K562 (cell line): ENCODE measurements around the gene ALS2CL. TPM values are rescaled to one million over a fixed set of nuclear protein-coding genes. Genes with fewer than 3 reads are reported as not detected.

Experiments used
- ARNT ChIP-seq, 2 experiments: fragments of 450-650 bp; IDR thresholded peaks; 2 replicates each; pipeline ENCODE4 v1.6.1; 2016; ENCODE audit warnings: mild to moderate bottlenecking in 1 of 2
- E2F3 ChIP-seq: fragments of 250-450 bp; sonication (Bioruptor Pico); IDR thresholded peaks from 2 replicates; pipeline ENCODE4 v1.4.0; 2020; ENCODE audit warnings: mild to moderate bottlenecking
- HNRNPUL1 ChIP-seq: fragments of 200-400 bp; formaldehyde crosslinking; IDR thresholded peaks from 2 replicates; pipeline ENCODE4 v1.6.1; 2017; ENCODE audit warnings: low read length
- L3MBTL2 ChIP-seq: fragments of 450-650 bp; IDR thresholded peaks from 2 replicates; pipeline ENCODE4 v1.6.1; 2016; ENCODE audit warnings: mild to moderate bottlenecking, moderate library complexity
- LCOR ChIP-seq: sonication (generic); formaldehyde crosslinking; IDR thresholded peaks from 2 replicates; pipeline ENCODE4 v1.8.0; 2022; ENCODE audit warnings: mild to moderate bottlenecking, missing genetic modification reagents
- MEIS2 ChIP-seq: fragments of 450-650 bp; IDR thresholded peaks from 2 replicates; pipeline ENCODE4 v1.6.1; 2014; ENCODE audit warnings: mild to moderate bottlenecking; ENCODE audit not compliant: partially characterized antibody
- MGA ChIP-seq: fragments of 450-650 bp; IDR thresholded peaks from 2 replicates; pipeline ENCODE4 v1.6.1; 2016; ENCODE audit warnings: mild to moderate bottlenecking, moderate library complexity
- NFE2 ChIP-seq: IDR thresholded peaks from 2 replicates; pipeline ENCODE4 v1.6.1; 2014; ENCODE audit warnings: antibody characterized with exemption, low read depth
- NFIC ChIP-seq: fragments of 450-650 bp; IDR thresholded peaks from 2 replicates; pipeline ENCODE4 v1.6.1; 2017; ENCODE audit warnings: mild to moderate bottlenecking, inconsistent platforms
- NKRF ChIP-seq: fragments of 450-650 bp; IDR thresholded peaks from 2 replicates; pipeline ENCODE4 v1.6.1; 2016; ENCODE audit warnings: borderline replicate concordance
- POLR2H ChIP-seq: IDR thresholded peaks from 2 replicates; pipeline ENCODE4 v1.6.1; 2016; ENCODE audit warnings: missing genetic modification characterization, low read depth, mild to moderate bottlenecking, control low read depth, missing compliant biosample characterization, moderate library complexity
- RBM34 ChIP-seq: fragments of 200-400 bp; formaldehyde crosslinking; IDR thresholded peaks from 2 replicates; pipeline ENCODE4 v1.6.1; 2018; ENCODE audit warnings: low read length, borderline replicate concordance; ENCODE audit not compliant: insufficient read depth
- SMAD4 ChIP-seq: fragments of 250-450 bp; sonication (Bioruptor Pico); conservative IDR thresholded peaks from 2 replicates; pipeline ENCODE4 v1.8.0; 2021; ENCODE audit warnings: inconsistent platforms, mild to moderate bottlenecking, moderate library complexity
- TFAM ChIP-seq: fragments of 250-450 bp; sonication (Bioruptor Pico); conservative IDR thresholded peaks from 2 replicates; pipeline ENCODE4 v1.5.0; 2021; ENCODE audit warnings: mild to moderate bottlenecking, moderate library complexity
- ZC3H8 ChIP-seq: fragments of 450-650 bp; IDR thresholded peaks from 2 replicates; pipeline ENCODE4 v1.6.1; 2017
- ZNF780A ChIP-seq: fragments of 250-450 bp; sonication (Bioruptor Pico); IDR thresholded peaks from 2 replicates; pipeline ENCODE4 v1.5.0; 2021; ENCODE audit warnings: mild to moderate bottlenecking
- polyA plus RNA-seq, 8 experiments: library from polyadenylated mRNA; depleted of rRNA in 4 of 8; stranded (reverse) in 5 of 8; unstranded in 3 of 8; fragments of >200 nt; fragmentation: Nextera tagmentation in 2 of 8; fragmentation: Illumina TruSeq in 1 of 8; extraction: Ambion mirVana in 2 of 8; extraction: Trizol in 1 of 8; gene quantifications; 2 replicates each; pipeline versions ENCODE4 v1.2.1 to v1.2.3, GENCODE V29; 2011 to 2014; ENCODE audit warnings: inconsistent platforms in 1 of 8, missing spikeins in 1 of 8
- total RNA-seq, 7 experiments: library from RNA; depleted of rRNA in 6 of 7; stranded (reverse); fragments of >200 nt in 6 of 7; fragmentation: Illumina TruSeq in 2 of 7; extraction: Trizol in 2 of 7; gene quantifications; 2 replicates each; pipeline versions ENCODE4 v1.2.1 to v1.2.3, GENCODE V29; 2011 to 2021; ENCODE audit warnings: low replicate concordance in 1 of 7

ALS2CL gene
- total and polyA plus RNA-seq, 9 of the 15 experiments (the other 6 are each of a cell fraction or from before 2014, with no cell fraction given) = 0.03 to 0.13 (median 0.05) TPM; not detected in 3

GRCh38 chr3:46717447-46718231 is 24.2 kb upstream of the ALS2CL start, which contains the start of gene PRSS50 (continued):
- TF ChIP-seq NKRF (no peak), RBM34 (no peak), L3MBTL2 (no peak), TFAM (CRISPR knock-in tag) (no peak), E2F3 (CRISPR knock-in tag) (no peak), NFIC (no peak), MEIS2 (no peak), ZNF780A (CRISPR knock-in tag) (no peak), POLR2H (tag) (no peak), LCOR (CRISPR knock-in tag) (peak; percentile 23; the same call in 1 of the 2 replicates), MGA (no peak), ZC3H8 (no peak), HNRNPUL1 (no peak), ARNT (IDR thresholded peaks at IDR 0.05) (no peak), SMAD4 (CRISPR knock-in tag) (peak; percentile 74), NFE2 (no peak)
